Body of pancreas (tissue), 4 donors: Measurements from ENCODE around the gene KCNQ5. TPM values are rescaled to one million over a fixed set of nuclear protein-coding genes. Genes with fewer than 3 reads are reported as not detected.

Experiments used
- ATAC-seq: fragments of 150-250 bp; one replicate; pipeline ENCODE4 v1.9.1; 2016
- DNase-seq, 4 donors: peaks; one replicate each; pipeline ENCODE4 v3.0.0-alpha.2; 2019
- H3K27ac ChIP-seq, 4 donors: fragments of 200-600 bp; sonication (generic); 1 replicate in 3 of 4; 2 replicates in 1 of 4; pipeline versions ENCODE4 v1.5.1 to v1.6.1; 2016 to 2019; ENCODE audit warnings: mild to moderate bottlenecking in 1 of 4, mixed read lengths in 1 of 4, moderate library complexity in 1 of 4
- H3K27me3 ChIP-seq, 2 donors: fragments of 200-600 bp; sonication (generic); one replicate each; pipeline ENCODE4 v1.6.0; 2016; ENCODE audit warnings: mild to moderate bottlenecking in 1 of 2
- H3K36me3 ChIP-seq, 2 donors: fragments of 200-600 bp; sonication (generic); replicated peaks in 1 of 2; 2 replicates each; pipeline ENCODE4 v1.5.1; 2016; ENCODE audit warnings: low read depth in 2 of 2; ENCODE audit not compliant: insufficient read depth in 1 of 2
- H3K4me1 ChIP-seq: fragments of 200-600 bp; sonication (generic); one replicate; pipeline ENCODE4 v1.6.0; 2016
- H3K4me3 ChIP-seq, 2 donors: fragments of 200-600 bp; sonication (generic); 1 replicate in 1 of 2; 2 replicates in 1 of 2; pipeline ENCODE4 v1.5.1; 2016 to 2019
- H3K9me3 ChIP-seq, 3 donors: fragments of 200-600 bp; sonication (generic); 1 replicate in 2 of 3; 2 replicates in 1 of 3; pipeline ENCODE4 v1.5.1; 2016
- CTCF ChIP-seq, 7 experiments: fragments of 450-650 bp in 4 of 7; fragments of 200-600 bp in 3 of 7; sonication (generic) in 3 of 7; IDR thresholded peaks; one replicate each; pipeline ENCODE4 v1.5.1; 2016 to 2019; ENCODE audit warnings: antibody characterized with exemption in 7 of 7
- POLR2A ChIP-seq, 3 donors: fragments of 450-650 bp; IDR thresholded peaks; one replicate each; pipeline ENCODE4 v1.6.1; 2016; ENCODE audit warnings: antibody characterized with exemption in 3 of 3, mild to moderate bottlenecking in 2 of 3
- WGBS, 2 donors: methylation state at CpG; one replicate each; pipeline ENCODE4 v1.1.5; 2017; 5-methylcytosine and 5-hydroxymethylcytosine counted together
- intact Hi-C: fragments of 100-400 bp; cut with DNase I; formaldehyde crosslinking; loops from one replicate; pipeline ENCODE4 v1.15.1; 2023
- total RNA-seq, 2 donors: library from RNA; depleted of rRNA; stranded (reverse); fragments of >200 nt; gene quantifications; one replicate each; pipeline ENCODE4 v1.1.0, GENCODE V29; 2016

The KCNQ5 gene
- total RNA-seq, 2 donors from 2014 or later: 1.0 to 1.6 TPM

- no peak for DNase-seq
- intact Hi-C loops: no loop called here
- no peak overlapping the region for H3K4me3 ChIP-seq
These were observed 419.2 kb downstream of the KCNQ5 start for GRCh38 chr6:73041051-73041450.

GRCh38 chr6:73042892-73043291 is 421.0 kb downstream of the KCNQ5 start:
- WGBS, 2 donors: 94 to 100% methylated on average over 1 of the region's 1 CpG
- no peaks in the 10 kb centered on the region for H3K9me3 ChIP-seq
- no peaks in the 10 kb centered on the region for H3K4me1 ChIP-seq
- no peak for TF ChIP-seq CTCF (IDR thresholded peaks at IDR 0.05)
- TF ChIP-seq POLR2A (IDR thresholded peaks at IDR 0.05): no peak
- intact Hi-C loops: no loop called here
- no peak overlapping the region for H3K4me3 ChIP-seq
- H3K36me3 ChIP-seq: no peaks in the 10 kb centered on the region
- DNase-seq (no peak), ATAC-seq (no peak)
- no peaks in the 10 kb centered on the region for H3K27me3 ChIP-seq
- H3K27ac ChIP-seq: no peak overlapping the region

More at GRCh38 chr6:73041051-73041450, 419.2 kb downstream of the KCNQ5 start:
- no peak for TF ChIP-seq CTCF (IDR thresholded peaks at IDR 0.05)
- no peak for TF ChIP-seq POLR2A (IDR thresholded peaks at IDR 0.05)
- 28 to 30% methylated on average over 3 of the region's 3 CpGs for WGBS, 2 donors
- no peaks in the 10 kb centered on the region for H3K27me3 ChIP-seq
- no peaks in the 10 kb centered on the region for H3K4me1 ChIP-seq
- no peaks in the 10 kb centered on the region for H3K36me3 ChIP-seq
- ATAC-seq: no peak
- no peak overlapping the region for H3K27ac ChIP-seq
- H3K9me3 ChIP-seq: no peaks in the 10 kb centered on the region

GRCh38 chr6:73043446-73043845 is 421.6 kb downstream of the KCNQ5 start:
- no peaks in the 10 kb centered on the region for H3K27me3 ChIP-seq
- no peak overlapping the region for H3K4me3 ChIP-seq
- WGBS, 2 donors: 81 to 83% methylated on average over 1 of the region's 1 CpG
- no peaks in the 10 kb centered on the region for H3K36me3 ChIP-seq
- intact Hi-C loops: no loop called here
- no peaks in the 10 kb centered on the region for H3K4me1 ChIP-seq
- no peak overlapping the region for H3K27ac ChIP-seq
- DNase-seq (no peak), ATAC-seq (no peak)
- TF ChIP-seq CTCF (IDR thresholded peaks at IDR 0.05): no peak
- TF ChIP-seq POLR2A (IDR thresholded peaks at IDR 0.05): no peak
- H3K9me3 ChIP-seq: no peaks in the 10 kb centered on the region

- Histone ChIP-seq H3K27ac (no peak overlapping the region), H3K4me1 (no peaks in the 10 kb centered on the region), H3K9me3 (no peaks in the 10 kb centered on the region), H3K27me3 (no peaks in the 10 kb centered on the region), H3K4me3 (no peak overlapping the region), H3K36me3 (no peaks in the 10 kb centered on the region)
- no peak for DNase-seq
- no peak for ATAC-seq
- intact Hi-C loops: no loop called here
- 76 to 83% methylated on average over 2 of the region's 2 CpGs for WGBS, 2 donors
- TF ChIP-seq POLR2A (IDR thresholded peaks at IDR 0.05) (no peak), CTCF (IDR thresholded peaks at IDR 0.05) (no peak)
These were observed 423.7 kb downstream of the KCNQ5 start for GRCh38 chr6:73045609-73046008.

GRCh38 chr6:73047801-73048200 is 425.9 kb downstream of the KCNQ5 start:
- no peaks in the 10 kb centered on the region for H3K9me3 ChIP-seq
- 14 to 22% methylated on average over 2 of the region's 2 CpGs for WGBS, 2 donors
- TF ChIP-seq CTCF (IDR thresholded peaks at IDR 0.05) (no peak), POLR2A (IDR thresholded peaks at IDR 0.05) (no peak)
- H3K4me1 ChIP-seq: no peaks in the 10 kb centered on the region
- intact Hi-C loops: no loop called here
- no peaks in the 10 kb centered on the region for H3K36me3 ChIP-seq
- no peaks in the 10 kb centered on the region for H3K27me3 ChIP-seq
- no peak for ATAC-seq
- DNase-seq: no peak
- H3K4me3 ChIP-seq: no peak overlapping the region
- H3K27ac ChIP-seq: no peak overlapping the region
